Naive thymus-derived CD4-positive, alpha-beta T cell (primary cell): Measurements from ENCODE around the gene PDHX. TPM values are rescaled to one million over a fixed set of nuclear protein-coding genes. Genes with fewer than 3 reads are reported as not detected.

Experiments used
- ATAC-seq: fragments of 150-1000 bp; cut with Tn5 transposase; 2 replicates; pipeline ENCODE4 v1.10.0; 2021; ENCODE audit warnings: mild to moderate bottlenecking, moderate library complexity
- CTCF ChIA-PET: fragments of 350-600 bp; sonication (Branson Sonifier 250); formaldehyde crosslinking; loops from one replicate; lab custom pipeline; 2021; ENCODE audit warnings: antibody characterized with exemption; lab: Charles Lee
- POLR2A ChIA-PET: fragments of 350-600 bp; sonication (Branson Sonifier 250); formaldehyde crosslinking; loops from one replicate; lab custom pipeline; 2021; ENCODE audit warnings: antibody characterized with exemption, inconsistent platforms; lab: Charles Lee
- DNase-seq, 9 donors: peaks; one replicate each; pipeline versions ENCODE4 v3.0.0 to v3.0.0-alpha.2; 2020 to 2022; ENCODE audit warnings: mixed read lengths in 1 of 9
- H3K27ac ChIP-seq: one replicate; pipeline ENCODE4 v1.7.0; 2013; ENCODE audit warnings: mild to moderate bottlenecking, low read depth, low read length, moderate library complexity
- H3K27me3 ChIP-seq, 2 donors: one replicate each; pipeline ENCODE4 v1.7.0; 2013; ENCODE audit warnings: low read length in 2 of 2, mild to moderate bottlenecking in 2 of 2, moderate library complexity in 2 of 2; ENCODE audit not compliant: control insufficient read depth in 2 of 2, insufficient read depth in 2 of 2
- H3K36me3 ChIP-seq, 3 experiments: 1 replicate in 2 of 3; 2 replicates in 1 of 3; pipeline ENCODE4 v1.7.0; 2013; ENCODE audit warnings: low read length in 3 of 3, mild to moderate bottlenecking in 3 of 3, moderate library complexity in 1 of 3; ENCODE audit not compliant: insufficient read depth in 3 of 3, control insufficient read depth in 2 of 3
- H3K4me1 ChIP-seq, 2 donors: one replicate each; pipeline ENCODE4 v1.7.0; 2013; ENCODE audit warnings: low read length in 2 of 2, mild to moderate bottlenecking in 2 of 2, moderate library complexity in 1 of 2; ENCODE audit not compliant: control insufficient read depth in 2 of 2, insufficient read depth in 2 of 2
- H3K4me3 ChIP-seq: 2 replicates; pipeline ENCODE4 v1.7.0; 2013; ENCODE audit warnings: mild to moderate bottlenecking, low read length
- H3K9me3 ChIP-seq, 3 experiments: 1 replicate in 2 of 3; 2 replicates in 1 of 3; pipeline ENCODE4 v1.7.0; 2013; ENCODE audit warnings: low read length in 3 of 3; ENCODE audit not compliant: control insufficient read depth in 2 of 3
- H3K27ac Mint-ChIP-seq, 9 donors: one replicate each; pipeline ENCODE4 v1.8.0; 2020 to 2022; ENCODE audit warnings: mixed read lengths in 9 of 9, mild to moderate bottlenecking in 8 of 9, moderate library complexity in 5 of 9, inconsistent platforms in 2 of 9
- H3K27me3 Mint-ChIP-seq, 5 donors: one replicate each; pipeline ENCODE4 v1.8.0; 2021 to 2022; ENCODE audit warnings: mixed read lengths in 5 of 5, mild to moderate bottlenecking in 1 of 5
- H3K36me3 Mint-ChIP-seq, 5 donors: one replicate each; pipeline ENCODE4 v1.8.0; 2020 to 2022; ENCODE audit warnings: mixed read lengths in 5 of 5, mild to moderate bottlenecking in 3 of 5, inconsistent platforms in 1 of 5
- H3K4me1 Mint-ChIP-seq, 7 donors: one replicate each; pipeline ENCODE4 v1.8.0; 2020 to 2022; ENCODE audit warnings: mixed read lengths in 7 of 7, mild to moderate bottlenecking in 3 of 7, inconsistent platforms in 1 of 7
- H3K4me3 Mint-ChIP-seq, 10 donors: one replicate each; pipeline ENCODE4 v1.8.0; 2020 to 2022; ENCODE audit warnings: mild to moderate bottlenecking in 10 of 10, mixed read lengths in 10 of 10, moderate library complexity in 6 of 10, inconsistent platforms in 2 of 10
- H3K9me3 Mint-ChIP-seq, 11 donors: one replicate each; pipeline ENCODE4 v1.8.0; 2020 to 2022; ENCODE audit warnings: mixed read lengths in 11 of 11, mild to moderate bottlenecking in 4 of 11, inconsistent platforms in 1 of 11, moderate library complexity in 1 of 11
- intact Hi-C, 2 donors: fragments of 100-400 bp; cut with micrococcal nuclease; formaldehyde crosslinking; loops; one replicate each; pipeline ENCODE4 v1.15.1; 2023
- polyA plus RNA-seq, 2 donors: library from polyadenylated mRNA; unstranded; fragments of 300-500 nt; fragmentation: Illumina TruSeq; gene quantifications; one replicate each; pipeline ENCODE4 v1.2.3, GENCODE V29; 2021
- total RNA-seq, 6 experiments: library from RNA in 5 of 6; stranded (reverse) in 5 of 6; gene quantifications; 1 replicate in 5 of 6; 2 replicates in 1 of 6; pipeline ENCODE4 v1.2.3 and lab custom pipeline; 2021 to 2026

PDHX gene
- total and polyA plus RNA-seq, 7 experiments from 2014 or later: 17.8 to 54.1 (median 26.2) TPM

DNA sequence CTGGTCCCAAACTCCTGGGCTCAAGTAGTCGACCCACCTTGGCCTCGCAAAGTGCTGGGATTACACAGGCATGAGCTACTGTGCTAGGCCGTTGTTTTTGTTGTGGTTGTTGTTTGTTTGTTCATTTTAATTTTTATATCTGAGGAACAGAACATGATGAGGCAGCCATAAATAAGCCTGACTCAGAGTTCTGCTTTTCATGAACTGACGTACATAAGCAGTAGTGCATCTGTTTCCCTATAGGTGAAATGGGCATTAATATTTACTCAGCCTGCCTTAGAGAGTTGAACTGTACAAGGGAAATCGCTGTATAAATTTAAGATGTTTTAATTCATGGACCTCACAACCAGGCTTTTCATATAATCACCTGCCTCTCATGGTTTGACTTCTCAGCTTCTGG, 80.5 kb downstream of the PDHX start:
- H3K4me1 Mint-ChIP-seq: peaks cover 19 to 37% (median 34%) of the 10 kb centered on the region in 7 donors
- H3K27ac Mint-ChIP-seq: peak overlapping the region in 3 of 9 donors; percentile 38 to 54 (median 52)
- peaks cover 0 to 9% (median 0%) of the 10 kb centered on the region in 5 donors for H3K36me3 Mint-ChIP-seq
- CTCF ChIA-PET: interaction anchor here (0.7 to 1.8 kb wide), 7 partner anchors 143 to 397 kb away, joined by 3 to 5 read pairs (median 3); no protein-coding TSS in a partner anchor
- H3K27me3 Mint-ChIP-seq: no peaks in the 10 kb centered on the region
- Histone ChIP-seq H3K36me3 (no peaks in the 10 kb centered on the region), H3K4me3 (no peak overlapping the region), H3K4me1 (peaks cover 15 to 19% of the 10 kb centered on the region in 2 donors), H3K27me3 (no peaks in the 10 kb centered on the region), H3K9me3 (no peaks in the 10 kb centered on the region), H3K27ac (no peak overlapping the region)
- intact Hi-C loops: loop anchor here (1.0 to 5.0 kb wide), 2 partner anchors 71 to 410 kb away; no protein-coding TSS in a partner anchor
- no peaks in the 10 kb centered on the region for H3K9me3 Mint-ChIP-seq
- H3K4me3 Mint-ChIP-seq: no peak overlapping the region
- peak; percentile 57 for ATAC-seq
- DNase-seq: no peak
- POLR2A ChIA-PET: no interaction called here

GRCh38 chr11:34997952-34998528, 81.6 kb downstream of the PDHX start:
- ChIA-PET CTCF (interaction anchor here (0.5 to 5.4 kb wide), 17 partner anchors 9 to 394 kb away, joined by 3 to 33 read pairs (median 4); partner anchors contain the start of gene CD44), POLR2A (interaction anchor here (0.6 to 1.9 kb wide), 3 partner anchors 142 to 220 kb away, joined by 3 to 6 read pairs (median 3); no protein-coding TSS in a partner anchor)
- no peaks in the 10 kb centered on the region for H3K9me3 Mint-ChIP-seq
- H3K4me1 Mint-ChIP-seq: peaks cover 19 to 38% (median 35%) of the 10 kb centered on the region in 7 donors
- H3K36me3 Mint-ChIP-seq: peaks cover 0 to 6% (median 0%) of the 10 kb centered on the region in 5 donors
- Histone ChIP-seq H3K27ac (peak overlapping the region; percentile 8), H3K4me1 (peaks cover 15 to 19% of the 10 kb centered on the region in 2 donors), H3K27me3 (no peaks in the 10 kb centered on the region), H3K4me3 (no peak overlapping the region), H3K36me3 (no peaks in the 10 kb centered on the region), H3K9me3 (no peaks in the 10 kb centered on the region)
- intact Hi-C loops: loop anchor here (1.0 to 5.0 kb wide), 16 partner anchors 14 to 487 kb away; no protein-coding TSS in a partner anchor
- H3K4me3 Mint-ChIP-seq: peak overlapping the region in 9 of 10 donors; percentile 6 to 81 (median 34)
- DNase-seq: peak in 6 of 9 donors; percentile 27 to 54 (median 44)
- H3K27me3 Mint-ChIP-seq: no peaks in the 10 kb centered on the region
- peak overlapping the region; percentile 15 to 90 (median 69) for H3K27ac Mint-ChIP-seq
- ATAC-seq: peak; percentile 72

- H3K27ac Mint-ChIP-seq: peak overlapping the region in 8 of 9 donors; percentile 29 to 80 (median 70)
- H3K4me3 ChIP-seq: no peak overlapping the region
- ChIA-PET POLR2A (interaction anchor here (0.9 to 2.1 kb wide), 11 partner anchors 41 to 306 kb away, joined by 3 to 8 read pairs (median 4); partner anchors contain the start of gene CD44), CTCF (interaction anchor here (0.5 to 5.4 kb wide), 18 partner anchors 10 to 392 kb away, joined by 3 to 34 read pairs (median 5); partner anchors contain the start of gene CD44)
- H3K4me1 Mint-ChIP-seq: peaks cover 19 to 50% (median 43%) of the 10 kb centered on the region in 7 donors
- peak overlapping the region; percentile 15 for H3K27ac ChIP-seq
- H3K36me3 ChIP-seq: no peaks in the 10 kb centered on the region
- peak overlapping the region in 5 of 10 donors; percentile 3 to 53 (median 12) for H3K4me3 Mint-ChIP-seq
- DNase-seq: no peak
- H3K9me3 ChIP-seq: no peaks in the 10 kb centered on the region
- H3K27me3 ChIP-seq: no peaks in the 10 kb centered on the region
- peaks cover 0 to 4% (median 0%) of the 10 kb centered on the region in 5 donors for H3K27me3 Mint-ChIP-seq
- no peak for ATAC-seq
- no peaks in the 10 kb centered on the region for H3K9me3 Mint-ChIP-seq
- H3K36me3 Mint-ChIP-seq: peaks cover 0 to 1% (median 0%) of the 10 kb centered on the region in 5 donors
- H3K4me1 ChIP-seq: peaks cover 15 to 19% of the 10 kb centered on the region in 2 donors
- intact Hi-C loops: loop anchor here (2.0 to 5.0 kb wide), 2 partner anchors 305 to 412 kb away; no protein-coding TSS in a partner anchor
These were observed 83.0 kb downstream of the PDHX start for GRCh38 chr11:34999453-34999852.

DNA sequence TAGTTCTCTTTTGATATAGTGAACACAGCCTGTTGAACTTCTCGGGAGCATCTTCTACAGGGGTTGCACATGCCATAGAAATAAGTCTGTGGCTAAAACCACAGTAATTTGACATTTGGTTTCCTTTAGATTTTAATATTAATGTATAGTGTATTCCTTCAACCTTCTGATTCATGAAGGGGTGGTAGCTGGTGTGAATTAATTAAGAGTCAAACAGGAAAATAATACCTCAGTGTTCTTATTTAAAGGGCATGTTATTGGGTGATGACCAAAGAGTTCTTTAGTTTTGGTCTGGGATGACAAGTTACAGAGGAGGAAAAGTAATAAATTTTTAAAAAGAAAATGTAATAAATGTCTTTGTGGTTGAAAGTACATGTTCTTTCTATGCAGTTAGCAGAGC, 86.8 kb downstream of the PDHX start:
- Mint-ChIP-seq H3K36me3 (peaks cover 0 to 4% (median 0%) of the 10 kb centered on the region in 5 donors), H3K4me3 (no peak overlapping the region), H3K4me1 (peaks cover 17 to 58% (median 42%) of the 10 kb centered on the region in 7 donors), H3K27me3 (peaks cover 0 to 25% (median 0%) of the 10 kb centered on the region in 5 donors), H3K27ac (peak overlapping the region in 1 of 9 donors; percentile 9), H3K9me3 (no peaks in the 10 kb centered on the region)
- ATAC-seq: no peak
- no peaks in the 10 kb centered on the region for H3K27me3 ChIP-seq
- no peak overlapping the region for H3K27ac ChIP-seq
- POLR2A ChIA-PET: interaction anchor here (1.3 kb wide), 1 partner anchor 88 kb away, joined by 3 read pairs; no protein-coding TSS in a partner anchor
- intact Hi-C loops: no loop called here
- H3K36me3 ChIP-seq: no peaks in the 10 kb centered on the region
- CTCF ChIA-PET: interaction anchor here (0.6 to 5.4 kb wide), 2 partner anchors 137 to 438 kb away, joined by 4 to 33 read pairs; partner anchors contain the start of gene CD44
- DNase-seq: no peak
- no peaks in the 10 kb centered on the region for H3K9me3 ChIP-seq
- peaks cover 15 to 35% of the 10 kb centered on the region in 2 donors for H3K4me1 ChIP-seq
- no peak overlapping the region for H3K4me3 ChIP-seq

GRCh38 chr11:35003658-35004057, 87.2 kb downstream of the PDHX start:
- H3K4me3 ChIP-seq: no peak overlapping the region
- H3K27me3 ChIP-seq: no peaks in the 10 kb centered on the region
- ChIA-PET CTCF (interaction anchor here (5.4 kb wide), 1 partner anchor 137 kb away, joined by 33 read pairs; the partner anchor contains the start of gene CD44), POLR2A (no interaction called here)
- no peak overlapping the region for H3K27ac ChIP-seq
- no peak overlapping the region for H3K4me3 Mint-ChIP-seq
- ATAC-seq: no peak
- no peaks in the 10 kb centered on the region for H3K9me3 ChIP-seq
- peak overlapping the region in 2 of 9 donors; percentile 9 to 47 for H3K27ac Mint-ChIP-seq
- no peak for DNase-seq
- H3K4me1 ChIP-seq: peaks cover 12 to 30% of the 10 kb centered on the region in 2 donors
- H3K36me3 ChIP-seq: no peaks in the 10 kb centered on the region
- H3K9me3 Mint-ChIP-seq: no peaks in the 10 kb centered on the region
- peaks cover 0 to 29% (median 0%) of the 10 kb centered on the region in 5 donors for H3K27me3 Mint-ChIP-seq
- peaks cover 13 to 54% (median 38%) of the 10 kb centered on the region in 7 donors for H3K4me1 Mint-ChIP-seq
- intact Hi-C loops: no loop called here
- H3K36me3 Mint-ChIP-seq: peaks cover 0 to 4% (median 0%) of the 10 kb centered on the region in 5 donors

GRCh38 chr11:35005141-35005780, 88.8 kb downstream of the PDHX start:
- Mint-ChIP-seq H3K27me3 (peaks cover 0 to 41% (median 0%) of the 10 kb centered on the region in 5 donors), H3K9me3 (no peaks in the 10 kb centered on the region), H3K27ac (no peak overlapping the region), H3K4me1 (peaks cover 3 to 48% (median 24%) of the 10 kb centered on the region in 7 donors), H3K36me3 (peaks cover 0 to 4% (median 0%) of the 10 kb centered on the region in 5 donors), H3K4me3 (no peak overlapping the region)
- Histone ChIP-seq H3K9me3 (no peaks in the 10 kb centered on the region), H3K4me3 (no peak overlapping the region), H3K4me1 (peaks cover under 1 to 24% of the 10 kb centered on the region in 2 donors), H3K27me3 (no peaks in the 10 kb centered on the region), H3K27ac (no peak overlapping the region), H3K36me3 (no peaks in the 10 kb centered on the region)
- POLR2A ChIA-PET: no interaction called here
- DNase-seq (no peak), ATAC-seq (no peak)
- intact Hi-C loops: no loop called here
- CTCF ChIA-PET: no interaction called here
